Endometrial microvascular endothelial cells (primary cell): ENCODE data around the gene RFX4. TPM values are rescaled to one million over a fixed set of nuclear protein-coding genes. Genes with fewer than 3 reads are reported as not detected.

Source experiments
- in situ Hi-C: cut with HindIII; loops from 2 replicates; pipeline ENCODE4 v1.10.0; 2017; ENCODE audit warnings: low sequenced_read_pairs, low pct_unique_long_range_greater_than_20kb; ENCODE audit errors: inconsistent ontology term
- total RNA-seq: library from RNA; depleted of rRNA; stranded (reverse); fragments of >200 nt; gene quantifications from one replicate; pipeline ENCODE4 v1.2.3, GENCODE V29; 2015; ENCODE audit errors: inconsistent ontology term

The RFX4 gene
- total RNA-seq, 1 donor from 2014 or later: not detected

DNA sequence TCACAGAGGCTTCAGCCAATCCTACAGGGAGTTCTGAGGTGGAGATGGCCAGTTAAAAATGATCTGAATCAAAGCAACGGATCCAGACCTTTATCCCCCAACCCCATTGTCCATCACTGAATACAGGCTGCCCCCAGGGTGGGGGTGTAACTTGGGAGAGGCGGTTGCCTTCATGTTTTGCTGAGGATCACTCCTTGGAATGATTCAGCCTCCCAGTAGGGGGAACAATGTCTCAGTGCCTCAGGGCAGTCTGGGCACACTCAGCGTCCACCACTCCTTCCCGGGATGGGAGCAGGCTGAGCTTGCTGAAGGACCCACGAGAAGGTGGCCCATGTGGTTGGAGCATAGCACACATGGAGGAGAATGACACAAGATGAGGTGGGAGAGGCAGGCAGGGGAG is 60.2 kb downstream of the RFX4 start:
- in situ Hi-C loops: no loop called here

DNA sequence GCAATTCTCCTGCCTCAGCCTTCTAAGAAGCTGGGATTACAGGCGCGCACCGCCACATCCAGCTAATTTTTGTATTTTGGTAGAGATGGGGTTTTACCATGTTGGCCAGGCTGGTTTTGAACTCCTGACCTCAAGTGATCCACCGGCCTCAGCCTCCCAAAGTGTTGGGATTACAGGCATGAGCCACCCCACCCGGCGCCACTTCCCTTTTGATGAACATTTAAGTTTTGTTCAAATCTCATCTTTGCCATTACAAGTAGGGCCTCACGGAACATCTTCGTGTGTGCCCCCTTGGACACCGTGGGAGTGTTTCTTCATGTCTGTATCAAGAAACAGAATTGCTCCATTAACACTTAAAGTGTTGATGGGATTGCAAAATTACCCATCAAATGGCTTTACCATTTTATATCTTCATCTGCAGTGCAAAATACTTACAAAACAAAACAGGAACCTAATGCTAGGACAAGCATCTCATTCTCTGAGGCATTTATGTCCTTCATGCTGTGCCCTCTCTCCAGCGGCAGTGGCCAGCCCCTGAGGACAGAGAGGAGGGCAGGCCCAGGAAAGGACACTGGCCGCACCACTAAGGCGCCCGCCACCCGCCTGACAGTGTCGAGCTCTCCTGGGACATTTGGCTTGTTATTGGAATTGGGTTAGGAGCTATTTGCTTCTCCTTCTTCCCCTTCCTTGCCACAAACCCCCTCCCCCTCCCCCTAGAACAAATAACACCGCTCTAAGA is 61.7 kb downstream of the RFX4 start:
- in situ Hi-C loops: no loop called here

GRCh38 chr12:106645074-106645421 is 62.2 kb downstream of the RFX4 start:
- in situ Hi-C loops: no loop called here

DNA sequence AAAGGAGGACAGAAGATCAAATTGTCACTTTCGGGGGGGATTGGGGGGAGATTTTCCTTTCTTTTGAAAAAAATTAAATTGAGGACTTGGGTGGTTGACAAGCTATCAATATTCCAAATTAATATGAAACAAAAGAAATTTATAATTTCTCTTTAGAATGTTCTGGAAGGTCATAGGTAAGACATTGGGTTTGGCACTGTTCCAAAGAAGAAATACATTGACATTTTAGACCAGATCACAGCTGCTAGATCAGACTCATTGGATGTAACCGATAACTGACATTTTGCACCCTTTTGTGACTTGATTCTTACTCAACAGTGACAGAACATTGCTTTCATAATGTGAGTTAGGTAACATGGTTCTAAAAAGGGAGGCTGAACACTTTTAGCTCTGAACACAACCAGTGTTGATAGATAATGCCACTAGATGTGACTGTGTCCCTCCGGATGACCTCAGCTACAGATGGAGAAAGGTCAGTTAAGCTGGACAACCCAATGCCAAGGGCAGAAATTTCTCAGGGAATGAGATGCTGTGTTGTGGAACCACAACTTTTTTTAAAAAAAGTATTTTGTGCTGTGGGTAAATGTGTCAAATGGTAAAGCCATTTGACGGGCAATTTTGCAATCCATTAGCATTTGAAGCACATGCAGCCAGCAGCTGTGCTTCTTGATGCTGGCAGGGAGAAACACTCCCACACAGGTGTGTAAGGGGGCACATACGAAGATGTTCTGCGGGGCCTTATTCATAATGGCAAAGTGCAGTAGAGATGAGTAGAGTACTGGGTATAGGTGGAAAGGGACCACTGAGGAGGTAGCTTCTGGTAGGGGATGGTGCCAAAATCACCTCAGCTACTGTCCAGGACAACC is 62.9 kb downstream of the RFX4 start:
- in situ Hi-C loops: no loop called here

GRCh38 chr12:106646472-106646871 is 63.7 kb downstream of the RFX4 start:
- in situ Hi-C loops: no loop called here

GRCh38 chr12:106647793-106648514 is 65.2 kb downstream of the RFX4 start:
- in situ Hi-C loops: no loop called here

DNA sequence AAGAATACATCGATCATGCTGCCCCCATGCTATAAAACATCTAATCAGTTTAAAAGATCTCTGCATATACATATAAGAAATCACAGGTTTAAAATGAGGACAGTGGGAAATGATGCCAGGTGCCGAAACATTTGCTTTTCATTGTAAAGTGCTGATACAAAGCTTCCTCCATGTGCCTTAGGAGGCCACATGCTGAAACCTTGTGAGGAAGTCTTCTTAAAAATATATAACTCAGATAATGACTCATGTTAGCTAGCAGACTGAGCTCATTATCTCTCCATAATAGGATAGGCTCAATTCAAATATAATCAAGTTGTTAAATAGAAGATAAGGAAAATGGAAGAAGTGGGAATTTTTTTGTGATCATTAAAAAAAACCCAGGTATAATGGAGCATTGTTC is 65.9 kb downstream of the RFX4 start:
- in situ Hi-C loops: no loop called here

DNA sequence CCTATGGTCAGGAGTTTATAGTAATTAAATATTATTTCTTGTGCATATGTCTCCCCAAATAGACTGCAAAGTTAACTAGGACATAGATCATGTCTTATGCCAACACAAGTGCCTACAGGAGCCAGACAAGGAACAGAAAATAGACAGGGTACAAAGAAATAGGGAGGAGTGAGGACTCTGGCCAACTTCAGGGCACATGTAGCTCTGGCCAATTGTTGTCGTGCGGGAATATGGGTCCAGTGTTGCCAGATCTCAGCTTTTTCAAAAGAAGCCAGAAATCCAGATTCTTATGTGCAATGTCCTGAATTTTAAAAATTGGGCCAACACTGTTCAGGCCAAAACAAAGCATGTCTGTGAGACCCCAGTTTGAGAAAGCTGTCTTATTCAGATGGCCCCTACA is 68.7 kb downstream of the RFX4 start:
- in situ Hi-C loops: no loop called here

DNA sequence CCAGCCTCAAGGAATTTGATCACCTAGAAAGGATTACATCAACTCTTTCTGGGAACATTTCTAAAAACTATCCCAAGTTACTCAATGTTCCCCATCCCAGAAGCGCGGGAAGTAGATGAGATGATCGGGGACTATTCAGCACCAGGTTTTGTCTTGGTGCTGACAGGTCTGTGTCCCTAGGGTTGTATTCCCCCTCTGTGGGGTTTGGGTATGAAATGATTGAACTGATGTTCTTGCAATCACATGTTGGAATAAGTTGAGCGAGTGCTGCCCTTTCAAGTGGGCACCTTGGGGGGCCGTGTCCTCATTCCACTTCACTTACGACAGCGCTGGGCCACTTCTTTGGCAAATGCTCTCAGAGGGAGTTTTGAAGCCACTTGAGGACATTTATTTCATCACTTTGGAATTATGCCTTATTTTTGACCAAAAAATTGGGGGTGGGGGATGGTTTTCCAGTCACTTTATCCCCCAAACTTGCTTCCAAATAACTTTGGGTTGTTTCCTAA is 69.8 kb downstream of the RFX4 start:
- in situ Hi-C loops: no loop called here

GRCh38 chr12:106655577-106655976 is 72.8 kb downstream of the RFX4 start:
- in situ Hi-C loops: no loop called here

DNA sequence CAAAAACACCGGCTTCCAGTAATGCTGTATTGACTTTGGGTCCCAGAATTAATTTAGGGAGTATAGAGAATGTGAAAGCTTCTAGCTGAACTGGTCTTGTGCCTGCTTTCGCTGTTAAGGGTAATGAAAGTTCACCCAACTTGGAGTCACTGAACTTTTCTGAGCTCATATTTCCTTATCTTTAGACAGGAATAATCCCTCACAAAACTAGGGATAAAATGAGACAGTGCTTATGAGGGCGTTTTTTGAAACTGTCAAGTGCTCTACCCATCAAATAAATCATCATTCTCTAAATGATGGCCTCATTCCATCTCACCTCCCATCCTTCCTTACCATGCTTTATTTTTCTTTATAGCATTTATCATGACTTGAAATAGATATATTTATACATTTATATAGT is 74.7 kb downstream of the RFX4 start:
- in situ Hi-C loops: no loop called here

- in situ Hi-C loops: no loop called here
Observed at GRCh38 chr12:106663385-106663784, 80.6 kb downstream of the RFX4 start.

- in situ Hi-C loops: no loop called here
Observed at GRCh38 chr12:106669216-106669615, 86.4 kb downstream of the RFX4 start.

DNA sequence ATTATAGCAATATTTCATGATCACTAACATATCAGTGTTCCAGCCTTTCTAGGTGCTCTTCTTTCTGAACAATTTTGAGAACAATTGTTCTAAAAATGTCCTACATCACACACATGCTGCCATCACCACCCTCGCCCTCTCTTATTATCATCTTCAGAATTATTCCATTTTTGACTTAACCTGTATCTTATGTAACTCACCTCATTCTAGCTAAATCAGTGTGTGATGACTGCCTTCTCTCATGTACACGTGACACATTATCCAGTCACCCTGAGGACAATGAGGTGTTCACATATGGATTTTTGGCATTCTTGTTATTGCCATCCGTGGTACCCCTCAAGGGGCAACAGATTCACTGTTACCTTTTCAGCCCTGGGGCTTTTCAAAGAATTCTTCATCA is 87.3 kb downstream of the RFX4 start:
- in situ Hi-C loops: no loop called here

GRCh38 chr12:106671840-106672239 is 89.0 kb downstream of the RFX4 start:
- in situ Hi-C loops: no loop called here

- in situ Hi-C loops: no loop called here
Observed at GRCh38 chr12:106672314-106673025, 89.7 kb downstream of the RFX4 start.

GRCh38 chr12:106673141-106673540 is 90.3 kb downstream of the RFX4 start:
- in situ Hi-C loops: no loop called here

DNA sequence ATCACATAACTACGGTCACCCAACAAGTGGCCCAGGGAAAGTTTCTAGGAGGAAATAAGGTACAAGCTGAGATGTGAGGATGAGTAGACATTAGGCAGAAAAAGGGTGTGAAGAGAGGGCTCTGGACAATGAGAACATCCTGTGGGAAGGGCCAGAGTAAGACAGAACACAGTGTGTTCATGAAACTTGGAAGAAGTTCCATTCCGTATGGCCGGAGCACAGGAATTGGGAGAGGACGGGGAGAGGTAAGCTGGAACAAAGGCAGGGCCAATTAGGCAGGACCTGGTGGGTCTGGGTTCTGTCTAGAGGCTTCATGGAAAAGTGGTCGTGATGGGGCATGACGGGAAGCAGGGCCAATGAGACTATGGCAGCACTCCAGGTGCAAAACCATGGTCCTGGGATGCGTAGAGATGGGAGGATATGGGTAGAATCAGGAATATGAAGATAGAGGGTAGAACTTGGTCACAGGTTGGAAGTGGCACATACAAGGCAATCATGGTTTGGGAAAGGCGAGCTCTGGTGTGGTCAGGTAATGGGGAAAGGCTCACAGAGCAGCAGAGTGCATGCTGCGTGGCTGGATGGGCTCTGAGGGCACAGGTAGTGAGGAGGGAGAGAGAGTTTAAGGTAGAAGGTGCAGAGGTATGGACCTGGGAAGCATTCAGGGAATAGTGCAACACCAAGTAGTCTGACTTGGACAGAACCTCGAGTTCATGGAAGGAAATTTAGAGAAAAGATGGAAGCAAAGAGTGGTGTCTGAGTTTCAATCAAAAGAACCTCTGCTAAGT is 93.0 kb downstream of the RFX4 start:
- in situ Hi-C loops: no loop called here
